Mucosa of rectum (tissue), 2 donors: Measurements from ENCODE around the gene PBRM1.

ENCODE experiments used
- H3K27ac ChIP-seq, 2 donors: one replicate each; pipeline ENCODE4 v1.7.0; 2013; ENCODE audit warnings: inconsistent platforms in 2 of 2, low read depth in 2 of 2, low read length in 2 of 2
- H3K27me3 ChIP-seq, 2 donors: one replicate each; pipeline ENCODE4 v1.7.0; 2013; ENCODE audit warnings: low read length in 2 of 2; ENCODE audit not compliant: control insufficient read depth in 2 of 2, insufficient read depth in 2 of 2
- H3K36me3 ChIP-seq, 2 donors: one replicate each; pipeline ENCODE4 v1.7.0; 2013; ENCODE audit warnings: low read length in 2 of 2; ENCODE audit not compliant: control insufficient read depth in 2 of 2, insufficient read depth in 2 of 2
- H3K4me1 ChIP-seq, 2 donors: one replicate each; pipeline ENCODE4 v1.7.0; 2013; ENCODE audit warnings: low read length in 2 of 2, mild to moderate bottlenecking in 1 of 2; ENCODE audit not compliant: control insufficient read depth in 2 of 2, insufficient read depth in 2 of 2
- H3K4me3 ChIP-seq, 2 donors: one replicate each; pipeline ENCODE4 v1.7.0; 2013; ENCODE audit warnings: low read length in 2 of 2
- H3K9ac ChIP-seq, 2 donors: one replicate each; pipeline ENCODE4 v1.7.0; 2013; ENCODE audit warnings: low read length in 2 of 2, low read depth in 1 of 2, mild to moderate bottlenecking in 1 of 2
- H3K9me3 ChIP-seq, 2 donors: one replicate each; pipeline ENCODE4 v1.7.0; 2013; ENCODE audit warnings: low read length in 2 of 2; ENCODE audit not compliant: control insufficient read depth in 2 of 2
- donor health status: healthy.
- donor health status: Normal muscosa, but diverticular disease.

The PBRM1 gene

DNA sequence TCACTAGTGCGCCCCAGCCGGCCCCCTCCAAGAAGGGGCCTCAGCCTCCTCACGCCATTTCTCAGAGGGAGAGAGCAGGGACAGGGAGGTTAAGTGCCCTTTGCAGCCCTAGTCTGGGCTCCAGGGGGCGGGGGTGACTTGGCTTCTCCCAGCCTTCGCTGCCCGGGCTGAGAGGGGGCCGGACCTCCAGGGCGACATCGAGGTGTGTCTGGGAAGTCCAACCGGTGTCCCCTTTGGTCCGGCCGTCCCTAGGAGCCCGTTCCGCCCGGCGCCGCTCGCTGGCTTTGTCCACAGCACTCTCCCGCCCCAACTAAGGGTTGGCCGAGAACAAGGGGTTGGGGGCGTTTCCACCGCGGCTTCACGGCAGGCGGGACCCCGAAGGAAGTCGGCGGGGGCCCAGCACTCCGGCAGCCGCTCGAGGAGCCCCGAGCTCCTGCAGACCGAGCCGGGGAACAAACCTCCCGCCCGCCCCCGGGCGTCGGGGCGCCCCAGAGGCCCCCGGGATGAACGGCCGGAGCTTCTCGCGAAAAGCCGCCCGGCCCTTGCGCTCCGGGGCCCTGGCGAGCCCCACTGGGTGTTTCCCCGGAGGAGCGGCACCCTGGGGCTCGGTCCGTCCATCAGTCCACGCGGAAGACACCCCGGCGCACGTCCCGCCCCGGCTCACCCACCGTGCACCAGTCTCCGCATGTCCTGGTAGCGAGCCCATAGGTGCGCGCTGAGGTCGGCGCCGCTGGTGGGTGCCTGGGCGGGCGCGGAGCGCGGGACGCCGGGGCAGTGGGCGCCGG is 152.7 kb downstream of the PBRM1 start:
- Histone ChIP-seq H3K27me3 (no peaks in the 10 kb centered on the region), H3K36me3 (peaks cover 0 to 3% of the 10 kb centered on the region in 2 donors), H3K9me3 (no peaks in the 10 kb centered on the region), H3K4me1 (peaks cover 12 to 26% of the 10 kb centered on the region in 2 donors), H3K27ac (no peak overlapping the region), H3K9ac (peak overlapping the region; percentile 32 to 49), H3K4me3 (peak overlapping the region; percentile 61 to 68)

GRCh38 chr3:52532517-52532837 is 153.2 kb downstream of the PBRM1 start:
- no peaks in the 10 kb centered on the region for H3K27me3 ChIP-seq
- H3K4me3 ChIP-seq, result peak overlapping the region; percentile 61 to 68
- no peaks in the 10 kb centered on the region for H3K9me3 ChIP-seq
- H3K4me1 ChIP-seq, result peaks cover 7 to 20% of the 10 kb centered on the region in 2 donors
- no peak overlapping the region for H3K27ac ChIP-seq
- peaks cover 5 to 8% of the 10 kb centered on the region in 2 donors for H3K36me3 ChIP-seq
- peak overlapping the region in 1 of 2 donors; percentile 49 for H3K9ac ChIP-seq

DNA sequence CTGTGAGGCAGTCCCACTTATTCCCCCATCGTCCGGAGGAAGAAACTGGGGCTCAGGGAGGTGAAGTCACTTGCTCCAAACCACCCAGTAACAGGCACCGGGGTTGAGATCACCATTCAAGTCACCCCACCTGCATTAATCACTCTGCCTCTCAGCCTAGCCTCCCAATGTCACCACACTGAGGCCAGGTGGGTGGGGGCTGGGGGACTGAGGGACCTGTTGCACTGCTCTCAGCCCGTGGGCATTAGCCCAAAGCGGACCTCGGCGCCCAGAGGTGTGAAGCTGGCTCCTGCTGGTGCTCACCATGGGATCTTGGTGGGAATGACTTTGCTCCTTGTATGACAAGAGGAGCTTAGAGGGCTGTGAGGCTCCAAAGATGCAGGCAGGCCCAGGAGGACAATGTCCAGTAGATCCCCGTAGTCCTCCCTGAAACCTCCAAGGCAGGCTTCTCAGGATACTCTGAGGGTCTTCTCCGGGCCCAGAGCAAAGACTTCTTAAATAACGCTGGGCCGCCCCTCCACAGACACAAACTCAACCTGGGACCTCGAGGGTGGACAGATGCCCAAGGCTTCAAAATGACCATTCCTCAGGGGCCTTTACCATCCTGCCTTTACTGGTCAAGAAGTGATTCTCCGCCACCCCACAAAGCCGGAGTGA is 153.7 kb downstream of the PBRM1 start:
- no peak overlapping the region for H3K27ac ChIP-seq
- peaks cover 5 to 13% of the 10 kb centered on the region in 2 donors for H3K36me3 ChIP-seq
- no peaks in the 10 kb centered on the region for H3K9me3 ChIP-seq
- no peak overlapping the region for H3K9ac ChIP-seq
- peak overlapping the region in 1 of 2 donors; percentile 1 for H3K4me3 ChIP-seq
- H3K27me3 ChIP-seq, result no peaks in the 10 kb centered on the region
- H3K4me1 ChIP-seq, result peaks cover 3 to 16% of the 10 kb centered on the region in 2 donors

DNA sequence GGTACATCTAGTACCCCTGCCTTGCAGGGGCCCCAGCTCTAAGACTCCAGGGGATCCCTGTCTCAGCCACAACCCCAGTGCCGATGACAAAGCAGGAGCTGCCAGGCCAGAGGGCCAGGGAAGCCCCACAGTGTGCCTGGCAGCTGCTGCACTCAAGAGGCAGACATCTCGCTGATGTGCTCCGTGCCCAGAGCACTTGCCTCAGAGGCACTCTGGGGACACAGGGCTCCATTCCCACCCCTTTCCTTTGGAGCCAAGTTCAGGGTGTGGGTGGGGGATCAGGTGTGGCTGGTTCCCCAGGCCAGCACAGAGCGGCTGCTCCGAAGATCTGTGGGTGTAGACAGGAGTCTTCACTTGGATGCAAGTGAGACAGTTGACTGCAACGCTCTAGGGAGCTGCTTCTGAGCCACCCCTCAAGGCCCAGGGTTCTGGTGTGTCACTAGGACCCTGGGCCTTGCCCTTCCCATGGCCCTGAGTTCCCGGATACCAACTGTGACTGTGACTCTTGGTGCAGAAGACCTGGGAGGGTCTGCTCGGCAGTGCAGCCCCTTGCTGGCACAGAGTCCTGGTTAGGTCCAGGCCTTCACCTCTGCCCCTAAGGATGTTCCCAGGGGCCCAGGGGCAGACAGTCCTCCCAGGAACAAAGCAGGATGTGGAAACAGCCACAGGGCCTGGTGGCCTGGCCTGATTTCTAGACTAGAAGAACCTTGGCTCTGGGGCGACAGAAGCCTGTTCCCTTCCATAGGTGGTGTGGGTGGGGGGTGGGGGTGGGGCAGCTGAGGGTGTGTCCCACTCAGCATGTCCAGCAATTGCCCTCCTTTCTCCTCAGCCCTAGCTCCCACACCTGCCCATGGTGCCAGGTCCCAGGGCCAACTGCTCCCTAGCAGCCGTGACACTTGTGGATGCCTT is 154.5 kb downstream of the PBRM1 start:
- Histone ChIP-seq H3K4me1 (peaks cover 3 to 14% of the 10 kb centered on the region in 2 donors), H3K27ac (no peak overlapping the region)

GRCh38 chr3:52529376-52530333 is 156.1 kb downstream of the PBRM1 start:
- H3K27me3 ChIP-seq, result no peaks in the 10 kb centered on the region
- peaks cover 0 to 9% of the 10 kb centered on the region in 2 donors for H3K4me1 ChIP-seq
- H3K27ac ChIP-seq, result no peak overlapping the region
- H3K4me3 ChIP-seq, result no peak overlapping the region
- H3K36me3 ChIP-seq, result peaks cover 5 to 13% of the 10 kb centered on the region in 2 donors
- H3K9ac ChIP-seq, result no peak overlapping the region
- no peaks in the 10 kb centered on the region for H3K9me3 ChIP-seq

More for the DNA sequence above, 154.5 kb downstream of the PBRM1 start:
- Histone ChIP-seq H3K9me3 (no peaks in the 10 kb centered on the region), H3K4me3 (no peak overlapping the region), H3K27me3 (no peaks in the 10 kb centered on the region), H3K9ac (no peak overlapping the region), H3K36me3 (peaks cover 5 to 13% of the 10 kb centered on the region in 2 donors)

GRCh38 chr3:52528586-52529375 is 156.9 kb downstream of the PBRM1 start:
- Histone ChIP-seq H3K4me3 (no peak overlapping the region), H3K36me3 (peaks cover 8 to 13% of the 10 kb centered on the region in 2 donors), H3K9ac (no peak overlapping the region), H3K27ac (no peak overlapping the region), H3K4me1 (peaks cover 0 to 4% of the 10 kb centered on the region in 2 donors), H3K27me3 (no peaks in the 10 kb centered on the region), H3K9me3 (no peaks in the 10 kb centered on the region)

DNA sequence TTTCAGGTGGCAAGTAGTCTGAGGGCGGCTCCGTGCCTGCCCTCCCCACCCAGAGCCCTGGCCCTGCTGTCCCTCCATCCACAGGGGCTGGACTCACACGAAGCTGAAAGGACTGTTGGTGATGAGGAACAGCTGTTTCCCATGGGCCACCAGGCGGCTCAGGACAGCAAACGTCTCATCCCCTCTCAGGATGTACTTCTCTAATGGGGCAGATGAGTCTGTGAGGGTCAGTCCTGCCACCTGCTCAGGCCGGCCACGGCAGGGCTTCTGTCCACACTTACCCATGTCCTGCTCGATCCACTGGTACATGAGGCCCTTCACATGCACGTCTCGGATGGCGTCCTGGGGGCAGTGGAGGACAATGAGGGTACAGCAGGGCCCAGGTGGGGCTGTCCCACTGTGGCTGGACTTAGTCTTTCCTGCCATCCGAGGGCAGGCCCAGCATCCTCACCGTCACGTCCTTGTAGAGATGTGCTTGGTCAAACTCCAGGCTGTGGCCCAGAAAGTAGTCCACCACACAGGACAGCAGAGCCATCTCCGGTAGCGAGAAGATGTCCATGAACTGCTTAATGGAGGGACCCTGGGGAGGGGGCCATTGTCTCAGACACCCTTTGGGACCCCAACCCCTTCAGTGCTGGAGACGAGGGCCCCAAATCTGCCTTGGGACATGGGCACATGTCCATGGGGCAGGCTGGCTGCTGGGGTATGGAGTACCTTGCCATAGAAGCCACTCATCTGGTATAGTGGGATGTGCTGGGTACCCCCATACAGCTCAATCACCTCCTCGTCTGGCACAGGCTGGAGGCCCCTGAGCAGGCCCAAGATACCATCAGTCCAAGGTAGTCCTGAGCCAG is 157.8 kb downstream of the PBRM1 start:
- peaks cover 0 to 4% of the 10 kb centered on the region in 2 donors for H3K4me1 ChIP-seq
- no peaks in the 10 kb centered on the region for H3K9me3 ChIP-seq
- H3K9ac ChIP-seq, result no peak overlapping the region
- peaks cover 8 to 13% of the 10 kb centered on the region in 2 donors for H3K36me3 ChIP-seq
- no peak overlapping the region for H3K27ac ChIP-seq
- no peak overlapping the region for H3K4me3 ChIP-seq
- H3K27me3 ChIP-seq, result no peaks in the 10 kb centered on the region

- Histone ChIP-seq H3K9me3 (no peaks in the 10 kb centered on the region), H3K9ac (no peak overlapping the region), H3K27ac (no peak overlapping the region), H3K4me3 (no peak overlapping the region), H3K27me3 (no peaks in the 10 kb centered on the region), H3K4me1 (no peaks in the 10 kb centered on the region), H3K36me3 (peaks cover 8 to 13% of the 10 kb centered on the region in 2 donors)
These were observed 158.5 kb downstream of the PBRM1 start for GRCh38 chr3:52527039-52527731.
